ENCODE measurements around the gene HYI. TPM values are rescaled to one million over a fixed set of nuclear protein-coding genes. Genes with fewer than 3 reads are reported as not detected.

Gene HYI
- total and polyA plus RNA-seq, 4 donors: 26.9 to 34.9 (median 29.8) TPM

DNA sequence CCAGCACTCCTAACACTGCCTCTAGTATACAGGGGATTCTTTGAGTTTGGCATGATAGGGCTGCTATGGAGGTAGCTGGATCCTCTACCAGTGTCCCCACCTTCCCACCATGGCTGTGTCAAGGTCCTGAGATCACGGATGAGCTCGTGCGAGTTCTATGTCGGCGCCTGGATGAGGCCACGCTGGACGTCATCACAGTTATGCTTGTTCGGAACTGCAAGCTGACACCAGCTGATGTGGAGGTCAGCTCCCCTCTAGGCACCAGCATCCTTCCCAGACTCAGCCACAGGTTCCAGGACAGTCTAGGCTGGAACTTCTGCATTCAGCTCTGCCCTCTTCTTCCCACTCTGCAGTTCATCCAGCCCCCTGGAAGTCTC is 15.2 kb downstream of the HYI start:
- 97% methylated on average over 8 of the region's 8 CpGs for WGBS
- peaks cover 6 to 57% (median 30%) of the 10 kb centered on the region in 4 donors for H3K36me3 ChIP-seq (ENCODE audit: control insufficient read depth in 4 of 4, insufficient read depth in 3 of 4, low read depth in 1 of 4, low read length in 3 of 4)
- H3K4me1 ChIP-seq (ENCODE audit: control insufficient read depth in 4 of 4, insufficient read depth in 4 of 4, low read length in 3 of 4): peaks cover 0 to 6% (median 0%) of the 10 kb centered on the region in 4 donors
- H3K27ac ChIP-seq (ENCODE audit: low read depth in 1 of 2, low read length in 2 of 2): no peak overlapping the region
- H3K4me3 ChIP-seq (ENCODE audit: low read depth in 1 of 3, low read length in 3 of 3): no peak overlapping the region
- no peak for TF ChIP-seq YY1 (IDR thresholded peaks at IDR 0.05)
- TF ChIP-seq FOXA1 (IDR thresholded peaks at IDR 0.05): no peak
- TF ChIP-seq SP1 (IDR thresholded peaks at IDR 0.05): no peak
- no peak for TF ChIP-seq HNF4G (IDR thresholded peaks at IDR 0.05)
- TF ChIP-seq, protein P1, sequence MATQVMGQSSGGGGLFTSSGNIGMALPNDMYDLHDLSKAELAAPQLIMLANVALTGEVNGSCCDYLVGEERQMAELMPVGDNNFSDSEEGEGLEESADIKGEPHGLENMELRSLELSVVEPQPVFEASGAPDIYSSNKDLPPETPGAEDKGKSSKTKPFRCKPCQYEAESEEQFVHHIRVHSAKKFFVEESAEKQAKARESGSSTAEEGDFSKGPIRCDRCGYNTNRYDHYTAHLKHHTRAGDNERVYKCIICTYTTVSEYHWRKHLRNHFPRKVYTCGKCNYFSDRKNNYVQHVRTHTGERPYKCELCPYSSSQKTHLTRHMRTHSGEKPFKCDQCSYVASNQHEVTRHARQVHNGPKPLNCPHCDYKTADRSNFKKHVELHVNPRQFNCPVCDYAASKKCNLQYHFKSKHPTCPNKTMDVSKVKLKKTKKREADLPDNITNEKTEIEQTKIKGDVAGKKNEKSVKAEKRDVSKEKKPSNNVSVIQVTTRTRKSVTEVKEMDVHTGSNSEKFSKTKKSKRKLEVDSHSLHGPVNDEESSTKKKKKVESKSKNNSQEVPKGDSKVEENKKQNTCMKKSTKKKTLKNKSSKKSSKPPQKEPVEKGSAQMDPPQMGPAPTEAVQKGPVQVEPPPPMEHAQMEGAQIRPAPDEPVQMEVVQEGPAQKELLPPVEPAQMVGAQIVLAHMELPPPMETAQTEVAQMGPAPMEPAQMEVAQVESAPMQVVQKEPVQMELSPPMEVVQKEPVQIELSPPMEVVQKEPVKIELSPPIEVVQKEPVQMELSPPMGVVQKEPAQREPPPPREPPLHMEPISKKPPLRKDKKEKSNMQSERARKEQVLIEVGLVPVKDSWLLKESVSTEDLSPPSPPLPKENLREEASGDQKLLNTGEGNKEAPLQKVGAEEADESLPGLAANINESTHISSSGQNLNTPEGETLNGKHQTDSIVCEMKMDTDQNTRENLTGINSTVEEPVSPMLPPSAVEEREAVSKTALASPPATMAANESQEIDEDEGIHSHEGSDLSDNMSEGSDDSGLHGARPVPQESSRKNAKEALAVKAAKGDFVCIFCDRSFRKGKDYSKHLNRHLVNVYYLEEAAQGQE (IDR thresholded peaks at IDR 0.05): no peak
- no peak for TF ChIP-seq JUND (IDR thresholded peaks at IDR 0.05)
- H3K9ac ChIP-seq (ENCODE audit: low read depth in 1 of 2, low read length in 2 of 2): no peak overlapping the region
- no peaks in the 10 kb centered on the region for H3K27me3 ChIP-seq (ENCODE audit: control insufficient read depth in 4 of 4, insufficient read depth in 4 of 4, low read length in 3 of 4)
- no peaks in the 10 kb centered on the region for H3K9me3 ChIP-seq (ENCODE audit: control insufficient read depth in 4 of 4, low read length in 3 of 4)
- no peak for DNase-seq (ENCODE audit: low spot score)

DNA sequence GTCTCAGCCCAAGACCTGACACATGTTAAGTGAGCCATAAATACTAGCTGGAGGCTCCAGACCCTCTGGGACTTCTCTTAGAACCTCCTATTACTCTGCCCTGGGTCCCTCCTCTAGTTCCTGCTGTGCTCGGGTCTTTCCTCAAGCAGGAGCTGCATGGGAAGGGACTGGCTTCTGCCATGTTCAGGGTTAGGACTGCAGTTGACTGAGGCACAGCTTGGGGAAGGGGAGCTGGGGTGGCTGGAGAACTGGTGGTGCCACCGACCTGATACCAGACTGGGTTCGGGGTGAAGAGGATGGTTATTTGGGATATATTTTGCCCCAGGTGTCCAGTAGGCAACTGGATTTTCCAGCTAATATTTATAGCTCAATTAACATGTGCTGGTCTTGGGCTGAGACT is 15.7 kb downstream of the HYI start:
- TF ChIP-seq, protein P1 (IDR thresholded peaks at IDR 0.05): no peak
- TF ChIP-seq YY1 (IDR thresholded peaks at IDR 0.05) (no peak), HNF4A (conservative IDR thresholded peaks at IDR 0.05) (no peak), JUND (IDR thresholded peaks at IDR 0.05) (no peak), FOXA1 (IDR thresholded peaks at IDR 0.05) (no peak), NR2F2 (IDR thresholded peaks at IDR 0.05) (no peak), TAF1 (conservative IDR thresholded peaks at IDR 0.05) (no peak), FOXA2 (IDR thresholded peaks at IDR 0.05) (no peak), SP1 (IDR thresholded peaks at IDR 0.05) (no peak)
- Histone ChIP-seq H3K4me1 (ENCODE audit: control insufficient read depth in 4 of 4, insufficient read depth in 4 of 4, low read length in 3 of 4) (peaks cover 0 to 6% (median 0%) of the 10 kb centered on the region in 4 donors), H3K9ac (ENCODE audit: low read depth in 1 of 2, low read length in 2 of 2) (no peak overlapping the region), H3K4me3 (ENCODE audit: low read depth in 1 of 3, low read length in 3 of 3) (no peak overlapping the region), H3K27ac (ENCODE audit: low read depth in 1 of 2, low read length in 2 of 2) (no peak overlapping the region), H3K27me3 (ENCODE audit: control insufficient read depth in 4 of 4, insufficient read depth in 4 of 4, low read length in 3 of 4) (no peaks in the 10 kb centered on the region), H3K36me3 (ENCODE audit: control insufficient read depth in 4 of 4, insufficient read depth in 3 of 4, low read depth in 1 of 4, low read length in 3 of 4) (peaks cover 6 to 57% (median 29%) of the 10 kb centered on the region in 4 donors), H3K9me3 (ENCODE audit: control insufficient read depth in 4 of 4, low read length in 3 of 4) (no peaks in the 10 kb centered on the region)
- WGBS: 94% methylated on average over 3 of the region's 3 CpGs
- no peak for DNase-seq (ENCODE audit: low spot score)

All from liver (tissue), 9 donors.